Upper lobe of right lung (tissue), 1 donor: Measurements from ENCODE around the gene ETV6. TPM values are rescaled to one million over a fixed set of nuclear protein-coding genes. Genes with fewer than 3 reads are reported as not detected.
A peak's percentile ranks its signal among the peaks of the same experiment; 100 is the strongest.
"Not testable (repeated sequence)": the region's sequence is repeated elsewhere in the genome, so short reads cannot be mapped to it uniquely, and the experiment has no call there.

ENCODE experiments used
- ATAC-seq: fragments of 200-7000 bp; cut with Tn5 transposase; one replicate; pipeline ENCODE4 v1.9.1; 2020; ENCODE audit warnings: mild to moderate bottlenecking, moderate library complexity
- DNase-seq: peaks from one replicate; pipeline ENCODE4 v3.0.0-alpha.2; 2020
- H3K27ac ChIP-seq: fragments of 200-600 bp; one replicate; pipeline ENCODE4 v1.8.0; 2022
- H3K27me3 ChIP-seq: fragments of 200-600 bp; one replicate; pipeline ENCODE4 v1.8.0; 2022; ENCODE audit warnings: mild to moderate bottlenecking
- H3K36me3 ChIP-seq: fragments of 200-600 bp; one replicate; pipeline ENCODE4 v1.8.0; 2022
- H3K4me1 ChIP-seq: fragments of 200-600 bp; one replicate; pipeline ENCODE4 v1.8.0; 2022
- H3K4me3 ChIP-seq: fragments of 200-600 bp; one replicate; pipeline ENCODE4 v1.8.0; 2022; ENCODE audit warnings: mild to moderate bottlenecking
- H3K9me3 ChIP-seq: fragments of 200-600 bp; one replicate; pipeline ENCODE4 v1.8.0; 2022
- intact Hi-C: fragments of 100-400 bp; cut with DNase I; formaldehyde crosslinking; loops from one replicate; pipeline ENCODE4 v1.11.0; 2022
- total RNA-seq: library from RNA; stranded (reverse); fragmentation: NEBNext Ultra II Directional; extraction: Animal tissue kit (Norgen Biotek cat#: 25700); gene quantifications from one replicate; pipeline ENCODE4 v1.2.1, GENCODE V29; 2021
- TF ChIP-seq, protein P1 (sequence below): fragments of 200-600 bp; IDR thresholded peaks from one replicate; pipeline ENCODE4 v1.8.0; 2022; ENCODE audit warnings: antibody characterized with exemption
- donor health status: DM: no; HTN: yes; CAD: no; lungs with severe emphysema.

ETV6 gene
- total RNA-seq, 1 donor from 2014 or later = 45.0 TPM

- Histone ChIP-seq H3K36me3 (no peaks in the 10 kb centered on the region), H3K4me3 (no peak overlapping the region), H3K27me3 (no peaks in the 10 kb centered on the region), H3K4me1 (no peaks in the 10 kb centered on the region), H3K9me3 (no peaks in the 10 kb centered on the region), H3K27ac (no peak overlapping the region)
- DNase-seq (no peak), ATAC-seq (no peak)
- TF ChIP-seq, protein P1, sequence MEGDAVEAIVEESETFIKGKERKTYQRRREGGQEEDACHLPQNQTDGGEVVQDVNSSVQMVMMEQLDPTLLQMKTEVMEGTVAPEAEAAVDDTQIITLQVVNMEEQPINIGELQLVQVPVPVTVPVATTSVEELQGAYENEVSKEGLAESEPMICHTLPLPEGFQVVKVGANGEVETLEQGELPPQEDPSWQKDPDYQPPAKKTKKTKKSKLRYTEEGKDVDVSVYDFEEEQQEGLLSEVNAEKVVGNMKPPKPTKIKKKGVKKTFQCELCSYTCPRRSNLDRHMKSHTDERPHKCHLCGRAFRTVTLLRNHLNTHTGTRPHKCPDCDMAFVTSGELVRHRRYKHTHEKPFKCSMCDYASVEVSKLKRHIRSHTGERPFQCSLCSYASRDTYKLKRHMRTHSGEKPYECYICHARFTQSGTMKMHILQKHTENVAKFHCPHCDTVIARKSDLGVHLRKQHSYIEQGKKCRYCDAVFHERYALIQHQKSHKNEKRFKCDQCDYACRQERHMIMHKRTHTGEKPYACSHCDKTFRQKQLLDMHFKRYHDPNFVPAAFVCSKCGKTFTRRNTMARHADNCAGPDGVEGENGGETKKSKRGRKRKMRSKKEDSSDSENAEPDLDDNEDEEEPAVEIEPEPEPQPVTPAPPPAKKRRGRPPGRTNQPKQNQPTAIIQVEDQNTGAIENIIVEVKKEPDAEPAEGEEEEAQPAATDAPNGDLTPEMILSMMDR = no peak
- intact Hi-C loops = no loop called here
Measured at GRCh38 chr12:11615481-11615880, 34.0 kb upstream of the ETV6 start.

DNA sequence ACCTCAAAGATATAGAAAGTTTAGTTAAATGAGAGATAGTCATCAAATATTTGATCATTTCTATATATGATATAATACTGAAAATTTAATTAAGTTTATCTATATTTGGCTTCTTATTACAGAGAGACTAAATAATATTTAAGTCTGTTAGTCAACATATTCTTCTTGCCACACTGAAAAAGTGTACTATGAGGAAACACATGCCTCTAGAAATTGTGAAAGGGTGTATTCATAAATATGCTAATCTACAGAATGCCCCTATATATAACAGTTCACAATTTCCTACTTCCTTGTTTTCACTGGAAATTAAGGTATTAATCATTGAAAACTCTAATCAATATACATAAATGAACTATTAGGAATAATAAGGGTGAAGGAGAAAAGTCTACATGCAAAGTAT lies 31.4 kb upstream of the ETV6 start:
- Histone ChIP-seq H3K36me3 (no peaks in the 10 kb centered on the region), H3K4me3 (no peak overlapping the region), H3K9me3 (no peaks in the 10 kb centered on the region), H3K4me1 (no peaks in the 10 kb centered on the region), H3K27me3 (no peaks in the 10 kb centered on the region), H3K27ac (no peak overlapping the region)
- DNase-seq = no peak
- ATAC-seq = no peak
- TF ChIP-seq, protein P1 = no peak
- intact Hi-C loops = no loop called here

DNA sequence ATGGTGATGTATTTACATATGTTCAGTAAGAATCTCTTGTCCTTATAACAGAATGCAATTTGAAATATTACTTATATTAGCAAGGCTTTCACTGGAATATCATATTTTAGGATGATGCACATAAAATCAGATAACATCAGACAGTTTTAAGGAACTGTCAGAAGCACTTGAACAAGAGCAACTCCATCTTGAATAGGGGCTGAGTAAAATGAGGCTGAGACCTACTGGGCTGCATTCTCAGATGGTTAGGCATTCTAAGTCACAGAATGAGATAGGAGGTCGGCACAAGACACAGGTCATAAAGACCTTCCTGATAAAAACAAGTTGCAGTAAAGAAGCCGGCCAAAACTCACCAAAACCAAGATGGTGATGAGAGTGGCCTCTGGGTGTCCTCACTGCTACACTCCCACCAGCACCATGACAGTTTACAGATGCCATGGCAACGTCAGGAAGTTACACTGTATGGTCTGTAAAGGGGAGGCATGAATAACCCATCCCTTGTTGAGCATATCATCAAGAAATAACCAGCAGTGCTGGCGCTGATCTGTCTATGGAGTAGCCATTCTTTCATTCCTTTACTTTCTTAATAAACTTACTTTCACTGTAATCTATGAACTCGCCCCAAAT lies 27.6 kb upstream of the ETV6 start:
- Histone ChIP-seq H3K27me3 (no peaks in the 10 kb centered on the region), H3K9me3 (no peaks in the 10 kb centered on the region), H3K4me1 (peaks cover 5% of the 10 kb centered on the region), H3K27ac (no peak overlapping the region), H3K4me3 (no peak overlapping the region), H3K36me3 (no peaks in the 10 kb centered on the region)
- intact Hi-C loops = no loop called here
- TF ChIP-seq, protein P1 = peak; percentile 22
- DNase-seq (no peak), ATAC-seq (no peak)

- peaks cover 5% of the 10 kb centered on the region for H3K4me1 ChIP-seq
- H3K9me3 ChIP-seq = no peaks in the 10 kb centered on the region
- no peaks in the 10 kb centered on the region for H3K36me3 ChIP-seq
- peak overlapping the region; percentile 39 for H3K27ac ChIP-seq
- DNase-seq (no peak), ATAC-seq (no peak)
- TF ChIP-seq, protein P1 = peak; percentile 22
- intact Hi-C loops = no loop called here
- H3K27me3 ChIP-seq = no peaks in the 10 kb centered on the region
- H3K4me3 ChIP-seq = no peak overlapping the region
Measured at GRCh38 chr12:11622876-11623281, 26.6 kb upstream of the ETV6 start.

- no peaks in the 10 kb centered on the region for H3K36me3 ChIP-seq
- no peak overlapping the region for H3K4me3 ChIP-seq
- ATAC-seq = peak; percentile 46
- TF ChIP-seq, protein P1 = no peak
- no peaks in the 10 kb centered on the region for H3K27me3 ChIP-seq
- H3K9me3 ChIP-seq = no peaks in the 10 kb centered on the region
- H3K27ac ChIP-seq = peak overlapping the region; percentile 39
- no peak for DNase-seq
- H3K4me1 ChIP-seq = peaks cover 5% of the 10 kb centered on the region
- intact Hi-C loops = no loop called here
Measured at GRCh38 chr12:11623382-11623781, 26.1 kb upstream of the ETV6 start.

DNA sequence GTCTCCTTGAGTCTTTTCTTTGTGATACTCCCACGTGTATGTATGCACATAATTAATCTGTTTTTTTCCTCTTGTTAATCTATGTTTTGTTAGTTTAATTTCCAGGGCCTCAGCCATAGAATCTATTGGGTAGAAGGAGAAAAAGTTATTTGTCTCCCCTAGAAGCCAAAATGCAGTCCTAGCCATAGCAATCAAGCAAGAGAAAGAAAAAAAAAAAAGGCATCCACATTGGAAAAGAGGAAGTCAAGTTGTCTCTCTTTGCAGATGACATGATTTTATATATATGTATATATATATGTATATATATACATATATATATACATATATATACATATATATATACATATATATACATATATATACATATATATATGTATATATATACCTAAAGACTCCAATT lies 25.4 kb upstream of the ETV6 start:
- H3K4me1 ChIP-seq = peaks cover 5% of the 10 kb centered on the region
- DNase-seq (no peak), ATAC-seq (no peak)
- no peaks in the 10 kb centered on the region for H3K9me3 ChIP-seq
- intact Hi-C loops = no loop called here
- H3K4me3 ChIP-seq = no peak overlapping the region
- H3K36me3 ChIP-seq = no peaks in the 10 kb centered on the region
- H3K27ac ChIP-seq = no peak overlapping the region
- TF ChIP-seq, protein P1 = no peak
- H3K27me3 ChIP-seq = no peaks in the 10 kb centered on the region

DNA sequence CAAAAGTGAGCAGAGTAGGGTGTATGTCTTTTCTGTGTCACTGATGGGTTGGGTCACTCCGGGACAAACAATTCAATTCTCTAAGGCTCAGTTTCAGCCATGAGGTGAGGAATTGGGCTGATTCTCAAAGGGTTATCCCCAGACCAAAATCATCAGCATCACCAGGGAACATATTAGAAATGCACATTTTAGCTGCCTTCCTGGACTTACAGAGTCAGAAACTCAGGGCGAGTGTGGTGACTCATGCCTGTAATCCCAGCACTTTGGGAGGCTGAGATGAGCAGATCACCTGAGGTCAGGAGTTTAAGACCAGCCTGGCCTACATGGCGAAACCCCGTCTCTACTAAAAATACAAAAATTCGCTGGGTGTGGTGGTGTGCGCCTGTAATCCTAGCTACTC lies 21.8 kb upstream of the ETV6 start:
- ATAC-seq, H3K36me3 ChIP-seq, H3K4me1 ChIP-seq, H3K9me3 ChIP-seq, DNase-seq, H3K27ac ChIP-seq, intact Hi-C loops, H3K27me3 ChIP-seq, H3K4me3 ChIP-seq: not testable (repeated sequence)
